Activated T-cell treated with anti-CD3 and anti-CD28 coated beads, Interleukin-2, amount 50 U/mL, for 24 hours (primary cell): ENCODE results near the gene SELENOK.

Experiments
- DNase-seq: peaks from one replicate; pipeline ENCODE4 v3.0.0-alpha.2; 2020
- H3K27ac Mint-ChIP-seq: 2 replicates; pipeline ENCODE4 v1.8.0; 2020; ENCODE audit warnings: mild to moderate bottlenecking, mixed read lengths
- H3K27me3 Mint-ChIP-seq: 2 replicates; pipeline ENCODE4 v1.8.0; 2020; ENCODE audit warnings: mixed read lengths
- H3K36me3 Mint-ChIP-seq: 2 replicates; pipeline ENCODE4 v1.8.0; 2020; ENCODE audit warnings: low read depth, mixed read lengths
- H3K4me1 Mint-ChIP-seq: 2 replicates; pipeline ENCODE4 v1.8.0; 2020; ENCODE audit warnings: low read depth, mixed read lengths
- H3K4me3 Mint-ChIP-seq: 2 replicates; pipeline ENCODE4 v1.8.0; 2020; ENCODE audit warnings: mild to moderate bottlenecking, moderate library complexity, mixed read lengths
- H3K9me3 Mint-ChIP-seq: 2 replicates; pipeline ENCODE4 v1.8.0; 2020; ENCODE audit warnings: mixed read lengths

SELENOK gene

GRCh38 chr3:53862241-53862640 is 29.4 kb downstream of the SELENOK start:
- Mint-ChIP-seq H3K9me3 (no peaks in the 10 kb centered on the region), H3K4me1 (no peaks in the 10 kb centered on the region), H3K27ac (no peak overlapping the region)

GRCh38 chr3:53860196-53860595 is 31.5 kb downstream of the SELENOK start:
- no peaks in the 10 kb centered on the region for H3K4me1 Mint-ChIP-seq
- H3K4me3 Mint-ChIP-seq = no peak overlapping the region
- H3K27ac Mint-ChIP-seq = no peak overlapping the region
- peaks cover 61% of the 10 kb centered on the region for H3K36me3 Mint-ChIP-seq
- no peaks in the 10 kb centered on the region for H3K9me3 Mint-ChIP-seq
- no peak for DNase-seq
- peaks cover 3% of the 10 kb centered on the region for H3K27me3 Mint-ChIP-seq

More at GRCh38 chr3:53862241-53862640, 29.4 kb downstream of the SELENOK start:
- DNase-seq = no peak
- no peaks in the 10 kb centered on the region for H3K27me3 Mint-ChIP-seq
- H3K4me3 Mint-ChIP-seq = no peak overlapping the region
- H3K36me3 Mint-ChIP-seq = peaks cover 80% of the 10 kb centered on the region

- no peak for DNase-seq
These were observed 32.5 kb downstream of the SELENOK start for GRCh38 chr3:53859178-53859577.

GRCh38 chr3:53858096-53858741 is 33.4 kb downstream of the SELENOK start:
- no peak for DNase-seq
- no peaks in the 10 kb centered on the region for H3K4me1 Mint-ChIP-seq
- H3K9me3 Mint-ChIP-seq = no peaks in the 10 kb centered on the region
- H3K27ac Mint-ChIP-seq = no peak overlapping the region
- H3K27me3 Mint-ChIP-seq = peaks cover 10% of the 10 kb centered on the region
- H3K36me3 Mint-ChIP-seq = peaks cover 42% of the 10 kb centered on the region
- no peak overlapping the region for H3K4me3 Mint-ChIP-seq

More at GRCh38 chr3:53859178-53859577, 32.5 kb downstream of the SELENOK start:
- peaks cover 51% of the 10 kb centered on the region for H3K36me3 Mint-ChIP-seq
- no peaks in the 10 kb centered on the region for H3K9me3 Mint-ChIP-seq
- H3K27ac Mint-ChIP-seq = no peak overlapping the region
- H3K4me1 Mint-ChIP-seq = no peaks in the 10 kb centered on the region
- no peak overlapping the region for H3K4me3 Mint-ChIP-seq
- peaks cover 9% of the 10 kb centered on the region for H3K27me3 Mint-ChIP-seq

GRCh38 chr3:53856964-53857363 is 34.7 kb downstream of the SELENOK start:
- no peak overlapping the region for H3K4me3 Mint-ChIP-seq
- no peak overlapping the region for H3K27ac Mint-ChIP-seq
- peaks cover 30% of the 10 kb centered on the region for H3K36me3 Mint-ChIP-seq
- no peaks in the 10 kb centered on the region for H3K4me1 Mint-ChIP-seq
- no peaks in the 10 kb centered on the region for H3K9me3 Mint-ChIP-seq
- no peak for DNase-seq
- H3K27me3 Mint-ChIP-seq = peaks cover 10% of the 10 kb centered on the region

GRCh38 chr3:53850895-53851294 is 40.8 kb downstream of the SELENOK start:
- H3K4me3 Mint-ChIP-seq = no peak overlapping the region
- H3K36me3 Mint-ChIP-seq = no peaks in the 10 kb centered on the region
- H3K4me1 Mint-ChIP-seq = peaks cover 7% of the 10 kb centered on the region
- H3K27me3 Mint-ChIP-seq = peaks cover 42% of the 10 kb centered on the region
- no peaks in the 10 kb centered on the region for H3K9me3 Mint-ChIP-seq
- no peak overlapping the region for H3K27ac Mint-ChIP-seq
- DNase-seq = no peak

GRCh38 chr3:53849916-53850315 is 41.7 kb downstream of the SELENOK start:
- H3K4me1 Mint-ChIP-seq = peaks cover 9% of the 10 kb centered on the region
- H3K27me3 Mint-ChIP-seq = peaks cover 47% of the 10 kb centered on the region
- no peaks in the 10 kb centered on the region for H3K36me3 Mint-ChIP-seq
- no peak overlapping the region for H3K27ac Mint-ChIP-seq
- no peak for DNase-seq
- no peak overlapping the region for H3K4me3 Mint-ChIP-seq
- H3K9me3 Mint-ChIP-seq = no peaks in the 10 kb centered on the region

GRCh38 chr3:53846851-53847155 is 44.9 kb downstream of the SELENOK start:
- no peak for DNase-seq
- Mint-ChIP-seq H3K4me1 (peaks cover 9% of the 10 kb centered on the region), H3K4me3 (peak overlapping the region; percentile 60), H3K27me3 (peaks cover 67% of the 10 kb centered on the region), H3K27ac (no peak overlapping the region), H3K36me3 (no peaks in the 10 kb centered on the region), H3K9me3 (no peaks in the 10 kb centered on the region)

GRCh38 chr3:53846134-53846850 is 45.4 kb downstream of the SELENOK start, which contains the start of the genes CHDH and IL17RB:
Gene CHDH, minus strand, starts transcription at chr3:53846419. Its CDS starts 22,411 bp downstream, at chr3:53824008.
Gene IL17RB, plus strand, starts transcription at chr3:53846568. Its CDS starts 21 bp downstream, at chr3:53846589.
- no peaks in the 10 kb centered on the region for H3K9me3 Mint-ChIP-seq
- H3K36me3 Mint-ChIP-seq = no peaks in the 10 kb centered on the region
- H3K4me3 Mint-ChIP-seq = peak within 1 kb of the TSS; percentile 60
- H3K27me3 Mint-ChIP-seq = peaks cover 67% of the 10 kb centered on the region
- peak; percentile 44 for DNase-seq
- no peak within 1 kb of the TSS for H3K27ac Mint-ChIP-seq
- H3K4me1 Mint-ChIP-seq = peaks cover 9% of the 10 kb centered on the region

GRCh38 chr3:53845881-53846133 is 45.9 kb downstream of the SELENOK start:
- peak; percentile 36 for DNase-seq
- Mint-ChIP-seq H3K9me3 (no peaks in the 10 kb centered on the region), H3K27ac (no peak overlapping the region), H3K4me1 (peaks cover 9% of the 10 kb centered on the region), H3K36me3 (no peaks in the 10 kb centered on the region), H3K27me3 (peaks cover 67% of the 10 kb centered on the region), H3K4me3 (peak overlapping the region; percentile 56)

GRCh38 chr3:53845103-53845880 is 46.4 kb downstream of the SELENOK start:
- Mint-ChIP-seq H3K4me1 (peaks cover 9% of the 10 kb centered on the region), H3K36me3 (no peaks in the 10 kb centered on the region), H3K9me3 (no peaks in the 10 kb centered on the region), H3K4me3 (peak overlapping the region; percentile 56), H3K27me3 (peaks cover 67% of the 10 kb centered on the region), H3K27ac (no peak overlapping the region)
- DNase-seq = no peak

GRCh38 chr3:53844262-53845102 is 47.2 kb downstream of the SELENOK start:
- H3K27me3 Mint-ChIP-seq = peaks cover 63% of the 10 kb centered on the region
- no peak overlapping the region for H3K27ac Mint-ChIP-seq
- no peaks in the 10 kb centered on the region for H3K36me3 Mint-ChIP-seq
- no peak overlapping the region for H3K4me3 Mint-ChIP-seq
- H3K4me1 Mint-ChIP-seq = peaks cover 9% of the 10 kb centered on the region
- H3K9me3 Mint-ChIP-seq = no peaks in the 10 kb centered on the region
- DNase-seq = no peak

- no peak for DNase-seq
- H3K27ac Mint-ChIP-seq = no peak overlapping the region
- no peaks in the 10 kb centered on the region for H3K9me3 Mint-ChIP-seq
- H3K4me3 Mint-ChIP-seq = no peak overlapping the region
- peaks cover 9% of the 10 kb centered on the region for H3K4me1 Mint-ChIP-seq
- no peaks in the 10 kb centered on the region for H3K36me3 Mint-ChIP-seq
- H3K27me3 Mint-ChIP-seq = peaks cover 56% of the 10 kb centered on the region
These were observed 48.2 kb downstream of the SELENOK start for GRCh38 chr3:53843195-53844177.
